GM12878 (cell line): ENCODE measurements around the gene CSF3. TPM values are rescaled to one million over a fixed set of nuclear protein-coding genes. Genes with fewer than 3 reads are reported as not detected.

Experiments
- ATAC-seq: fragments of 200-7000 bp; cut with Tn5 transposase; 3 replicates; pipeline ENCODE4 v1.9.1; 2020; ENCODE audit warnings: mild to moderate bottlenecking, moderate library complexity
- BruUV-seq: library from RNA; stranded (reverse); fragments of 400-500 nt; replicated peaks from 2 replicates; lab custom pipeline; 2021; lab: Mats Ljungman, UMichigan
- CTCF ChIA-PET: fragments of 300-600 bp; sonication (Branson Sonifier 250); formaldehyde crosslinking; extraction: SDS; loops from one replicate; lab custom pipeline; 2021; ENCODE audit warnings: inconsistent platforms; lab: Yijun Ruan, JAX
- POLR2A ChIA-PET: fragments of 350-600 bp; formaldehyde crosslinking; extraction: SDS; loops from one replicate; lab custom pipeline; 2021; ENCODE audit warnings: inconsistent platforms; lab: Charles Lee
- RAD21 ChIA-PET: fragments of 300-600 bp; sonication (Branson Sonifier 250); formaldehyde crosslinking; loops from one replicate; lab custom pipeline; 2023; ENCODE audit warnings: antibody characterized with exemption; ENCODE audit not compliant: unreplicated experiment; lab: Charles Lee
- SMC1A ChIA-PET: fragments of 300-600 bp; sonication (Branson Sonifier 250); formaldehyde crosslinking; loops from one replicate; lab custom pipeline; 2023; ENCODE audit not compliant: unreplicated experiment, uncharacterized antibody; lab: Charles Lee
- DNase-seq: peaks from one replicate; pipeline ENCODE4 v3.0.0-alpha.2; 2011; ENCODE audit warnings: low read depth, low spot score
- FAIRE-seq: peaks from 3 replicates; lab custom pipeline; 2011; peaks lifted over from hg19 to GRCh38; lab: Jason Lieb, UNC
- H2AFZ ChIP-seq: 2 replicates; pipeline ENCODE4 v1.6.0; 2011; ENCODE audit warnings: low read depth, low read length, control low read depth; ENCODE audit not compliant: control insufficient read depth
- H3K27ac ChIP-seq: 2 replicates; pipeline ENCODE4 v1.5.1; 2011; ENCODE audit warnings: control low read depth; ENCODE audit not compliant: control insufficient read depth, insufficient read depth
- H3K27me3 ChIP-seq, 2 experiments: replicated peaks in 1 of 2; 2 replicates each; pipeline versions ENCODE4 v1.6.0 to v1.6.1; 2011; ENCODE audit warnings: low read length in 1 of 2; ENCODE audit not compliant: control insufficient read depth in 2 of 2, insufficient read depth in 2 of 2
- H3K36me3 ChIP-seq, 2 experiments: 2 replicates each; pipeline ENCODE4 v1.5.1; 2011; ENCODE audit warnings: low read length in 1 of 2; ENCODE audit not compliant: control insufficient read depth in 2 of 2, insufficient read depth in 2 of 2
- H3K4me1 ChIP-seq: 2 replicates; pipeline ENCODE4 v1.6.1; 2011; ENCODE audit warnings: mild to moderate bottlenecking, low read length, moderate library complexity, mixed read lengths; ENCODE audit not compliant: control insufficient read depth, insufficient read depth
- H3K4me2 ChIP-seq: 2 replicates; pipeline ENCODE4 v1.6.0; 2011; ENCODE audit warnings: control low read depth; ENCODE audit not compliant: control insufficient read depth, insufficient read depth
- H3K4me3 ChIP-seq: fragments of 200-600 bp; sonication (generic); 2 replicates; pipeline ENCODE4 v1.5.1; 2016
- H3K79me2 ChIP-seq: 2 replicates; pipeline ENCODE4 v1.6.0; 2011; ENCODE audit warnings: low read length; ENCODE audit not compliant: control insufficient read depth, insufficient read depth
- H3K9ac ChIP-seq: 2 replicates; pipeline ENCODE4 v1.8.0; 2011; ENCODE audit warnings: low read length, control low read depth, mixed read lengths; ENCODE audit not compliant: control insufficient read depth, insufficient read depth
- H3K9me3 ChIP-seq: replicated peaks from 3 replicates; pipeline ENCODE4 v1.5.1; 2011; ENCODE audit warnings: mild to moderate bottlenecking, low read length; ENCODE audit not compliant: control insufficient read depth, insufficient read depth
- H4K20me1 ChIP-seq: 2 replicates; pipeline ENCODE4 v1.6.0; 2011; ENCODE audit not compliant: control insufficient read depth, insufficient read depth
- IKZF1 ChIP-seq: fragments of 450-650 bp; conservative IDR thresholded peaks from 2 replicates; pipeline ENCODE4 v1.6.1; 2017; ENCODE audit warnings: antibody characterized with exemption, mild to moderate bottlenecking
- JUND ChIP-seq: IDR thresholded peaks from 2 replicates; pipeline ENCODE4 v1.6.1; 2012; ENCODE audit warnings: low read depth, mild to moderate bottlenecking, low read length, improper control_type of control experiment, moderate library complexity
- NRF1 ChIP-seq: conservative IDR thresholded peaks from 2 replicates; pipeline ENCODE4 v1.6.1; 2011; ENCODE audit warnings: mild to moderate bottlenecking, low read depth, low read length, improper control_type of control experiment
- SMAD5 ChIP-seq: IDR thresholded peaks from 2 replicates; pipeline ENCODE4 v1.6.1; 2016; ENCODE audit warnings: antibody characterized with exemption, low read depth
- SPI1 ChIP-seq: IDR thresholded peaks from 2 replicates; pipeline ENCODE4 v1.6.1; 2011; ENCODE audit warnings: low read depth, mild to moderate bottlenecking, low read length, moderate library complexity, borderline replicate concordance; ENCODE audit not compliant: insufficient read depth
- SREBF2 ChIP-seq: IDR thresholded peaks from 2 replicates; pipeline ENCODE4 v1.6.1; 2012; ENCODE audit warnings: mild to moderate bottlenecking, low read length
- STAT3 ChIP-seq: IDR thresholded peaks from 2 replicates; pipeline ENCODE4 v1.6.1; 2011; ENCODE audit warnings: low read depth, low read length, improper control_type of control experiment
- WGBS: methylation state at CpG from one replicate; pipeline ENCODE4 v1.1.6; 2016; ENCODE audit warnings: low lambda C conversion rate; ENCODE audit not compliant: insufficient replicate concordance, insufficient coverage; ENCODE audit errors: missing lambda C conversion rate; 5-methylcytosine and 5-hydroxymethylcytosine counted together
- in situ Hi-C: fragments of 300-500 bp; cut with MboI; formaldehyde crosslinking; loops from 9 replicates; pipeline ENCODE4 v1.14.3; 2018; ENCODE audit warnings: mixed read lengths
- intact Hi-C: fragments of 100-400 bp; cut with micrococcal nuclease; formaldehyde crosslinking; loops from one replicate; pipeline ENCODE4 v1.14.2; 2022; ENCODE audit not compliant: unreplicated experiment
- polyA plus RNA-seq, 11 experiments: library from polyadenylated mRNA; depleted of rRNA in 4 of 11; unstranded in 6 of 11; stranded (reverse) in 5 of 11; fragments of >200 nt; fragmentation: Nextera tagmentation in 4 of 11; fragmentation: Illumina TruSeq in 1 of 11; extraction: Ambion mirVana in 4 of 11; extraction: Trizol in 1 of 11; gene quantifications; 1 replicate in 1 of 11; 2 replicates in 10 of 11; pipeline versions ENCODE4 v1.2.1 to v1.2.3, GENCODE V29; 2011 to 2016; ENCODE audit warnings: inconsistent platforms in 2 of 11, missing spikeins in 2 of 11, low read depth in 1 of 11
- total RNA-seq, 4 experiments: library from RNA; depleted of rRNA in 3 of 4; stranded (reverse); fragments of >200 nt in 3 of 4; fragmentation: Illumina TruSeq in 1 of 4; extraction: Trizol in 1 of 4; gene quantifications; 2 replicates each; pipeline versions ENCODE4 v1.2.1 to v1.2.3, GENCODE V29; 2013 to 2021
- TF ChIP-seq, protein P1 (sequence below): IDR thresholded peaks from 2 replicates; pipeline ENCODE4 v1.6.1; 2011; ENCODE audit warnings: borderline replicate concordance, low read depth, mild to moderate bottlenecking, moderate library complexity, mixed read lengths, low read length; ENCODE audit not compliant: insufficient read depth; ENCODE audit errors: extremely low read length
- TF ChIP-seq, protein P2 (sequence below): fragments of 450-650 bp; formaldehyde crosslinking; IDR thresholded peaks from 2 replicates; pipeline ENCODE4 v1.4.0; 2022; ENCODE audit warnings: mild to moderate bottlenecking, moderate library complexity
- TF ChIP-seq, protein P3 (sequence below): IDR thresholded peaks from 2 replicates; pipeline ENCODE4 v1.6.1; 2011; ENCODE audit warnings: mild to moderate bottlenecking, low read depth, low read length, moderate library complexity; ENCODE audit not compliant: insufficient replicate concordance

The CSF3 gene
- total and polyA plus RNA-seq, 10 of the 15 experiments (the other 5 are each of a cell fraction or from before 2014, with no cell fraction given) = 0.09 to 0.28 (median 0.12) TPM; not detected in 5

DNA sequence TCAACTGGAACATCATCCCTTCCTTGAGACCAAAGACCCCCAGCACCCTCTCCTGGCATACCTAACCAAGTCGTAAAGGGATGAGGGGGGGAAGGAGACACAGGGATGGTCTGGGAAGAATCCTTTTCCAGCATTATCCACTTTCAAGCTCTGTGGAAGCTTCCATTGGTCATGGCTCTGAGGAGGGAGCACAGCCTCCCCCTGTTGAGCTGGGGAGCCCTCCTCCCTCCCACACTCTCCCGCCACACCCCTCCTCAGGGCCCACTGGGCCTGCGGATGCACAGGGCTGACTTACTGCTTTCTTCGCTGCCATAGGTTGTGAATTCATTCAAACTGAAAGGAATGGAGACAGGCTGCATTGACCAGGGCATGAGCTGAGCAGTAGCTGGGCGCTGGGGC lies 12.4 kb downstream of the CSF3 start:
- CTCF ChIA-PET = interaction anchor here (0.6 to 3.1 kb wide), 29 partner anchors 9 to 483 kb away, joined by 3 to 31 read pairs (median 6); partner anchors contain the start of genes CSF3, MED24, THRA and WIPF2
- ATAC-seq = peak; percentile 29; the same call in 2 of the 3 replicates
- H3K27me3 ChIP-seq = no peaks in the 10 kb centered on the region
- H3K36me3 ChIP-seq = peaks cover 19 to 20% of the 10 kb centered on the region in 2 experiments; a peak in 3 of 4 replicates
- H3K27ac ChIP-seq = no peak overlapping the region
- RAD21 ChIA-PET = interaction anchor here (0.9 to 2.1 kb wide), 11 partner anchors 14 to 406 kb away, joined by 3 to 12 read pairs (median 5); no protein-coding TSS in a partner anchor
- no peak overlapping the region for H2AFZ ChIP-seq
- no peak overlapping the region for H3K4me3 ChIP-seq
- TF ChIP-seq JUND = no peak
- no peak for TF ChIP-seq SPI1
- no peaks in the 10 kb centered on the region for H4K20me1 ChIP-seq
- H3K9me3 ChIP-seq = no peaks in the 10 kb centered on the region
- no peak for FAIRE-seq
- intact Hi-C loops = loop anchor here (5.0 kb wide), 1 partner anchor 405 kb away; no protein-coding TSS in a partner anchor
- H3K9ac ChIP-seq = no peak overlapping the region
- in situ Hi-C loops = no loop called here
- H3K79me2 ChIP-seq = no peaks in the 10 kb centered on the region
- SMC1A ChIA-PET = interaction anchor here (0.7 to 2.3 kb wide), 8 partner anchors 12 to 156 kb away, joined by 3 to 12 read pairs (median 4); partner anchors contain the start of gene CSF3
- WGBS = 43% methylated on average over 5 of the region's 5 CpGs
- BruUV-seq = no TSS peak
- no peak overlapping the region for H3K4me2 ChIP-seq
- POLR2A ChIA-PET = interaction anchor here (1.2 kb wide), 1 partner anchor 13 kb away, joined by 4 read pairs; the partner anchor contains the start of gene CSF3
- no peaks in the 10 kb centered on the region for H3K4me1 ChIP-seq
- DNase-seq = no peak

DNA sequence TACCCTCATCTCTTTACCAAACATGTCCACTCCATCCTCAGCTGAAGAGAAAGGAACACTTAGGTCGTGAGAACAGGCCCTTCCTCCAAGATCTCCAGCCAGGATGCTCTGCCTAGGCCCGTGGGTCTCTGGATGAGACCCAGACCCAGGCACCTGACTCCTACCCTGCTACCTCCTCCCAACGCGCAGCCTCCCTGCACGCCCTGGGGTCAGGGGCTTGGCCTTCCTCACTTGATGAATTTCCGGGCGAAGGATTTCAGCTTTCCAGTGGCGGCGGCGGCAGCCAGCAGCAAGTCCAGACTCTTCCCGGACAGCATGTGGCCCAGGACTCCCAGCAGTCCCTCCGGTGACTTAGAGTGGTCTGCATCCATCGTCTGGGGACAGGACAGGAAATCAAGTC lies 13.4 kb downstream of the CSF3 start:
- POLR2A ChIA-PET = interaction anchor here (0.7 kb wide), 1 partner anchor 140 kb away, joined by 3 read pairs; no protein-coding TSS in a partner anchor
- Histone ChIP-seq H3K27ac (no peak overlapping the region), H3K9ac (no peak overlapping the region), H3K4me2 (no peak overlapping the region), H4K20me1 (no peaks in the 10 kb centered on the region)
- intact Hi-C loops = loop anchor here (5.0 kb wide), 1 partner anchor 406 kb away; no protein-coding TSS in a partner anchor
- SMC1A ChIA-PET = interaction anchor here (1.5 kb wide), 1 partner anchor 84 kb away, joined by 12 read pairs; no protein-coding TSS in a partner anchor
- no peak for ATAC-seq
- no TSS peak for BruUV-seq
- TF ChIP-seq SREBF2 (no peak), STAT3 (no peak), SMAD5 (no peak), NRF1 (no peak), IKZF1 (no peak)
- TF ChIP-seq, protein P1, sequence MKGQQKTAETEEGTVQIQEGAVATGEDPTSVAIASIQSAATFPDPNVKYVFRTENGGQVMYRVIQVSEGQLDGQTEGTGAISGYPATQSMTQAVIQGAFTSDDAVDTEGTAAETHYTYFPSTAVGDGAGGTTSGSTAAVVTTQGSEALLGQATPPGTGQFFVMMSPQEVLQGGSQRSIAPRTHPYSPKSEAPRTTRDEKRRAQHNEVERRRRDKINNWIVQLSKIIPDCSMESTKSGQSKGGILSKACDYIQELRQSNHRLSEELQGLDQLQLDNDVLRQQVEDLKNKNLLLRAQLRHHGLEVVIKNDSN = no peak
- TF ChIP-seq, protein P2, sequence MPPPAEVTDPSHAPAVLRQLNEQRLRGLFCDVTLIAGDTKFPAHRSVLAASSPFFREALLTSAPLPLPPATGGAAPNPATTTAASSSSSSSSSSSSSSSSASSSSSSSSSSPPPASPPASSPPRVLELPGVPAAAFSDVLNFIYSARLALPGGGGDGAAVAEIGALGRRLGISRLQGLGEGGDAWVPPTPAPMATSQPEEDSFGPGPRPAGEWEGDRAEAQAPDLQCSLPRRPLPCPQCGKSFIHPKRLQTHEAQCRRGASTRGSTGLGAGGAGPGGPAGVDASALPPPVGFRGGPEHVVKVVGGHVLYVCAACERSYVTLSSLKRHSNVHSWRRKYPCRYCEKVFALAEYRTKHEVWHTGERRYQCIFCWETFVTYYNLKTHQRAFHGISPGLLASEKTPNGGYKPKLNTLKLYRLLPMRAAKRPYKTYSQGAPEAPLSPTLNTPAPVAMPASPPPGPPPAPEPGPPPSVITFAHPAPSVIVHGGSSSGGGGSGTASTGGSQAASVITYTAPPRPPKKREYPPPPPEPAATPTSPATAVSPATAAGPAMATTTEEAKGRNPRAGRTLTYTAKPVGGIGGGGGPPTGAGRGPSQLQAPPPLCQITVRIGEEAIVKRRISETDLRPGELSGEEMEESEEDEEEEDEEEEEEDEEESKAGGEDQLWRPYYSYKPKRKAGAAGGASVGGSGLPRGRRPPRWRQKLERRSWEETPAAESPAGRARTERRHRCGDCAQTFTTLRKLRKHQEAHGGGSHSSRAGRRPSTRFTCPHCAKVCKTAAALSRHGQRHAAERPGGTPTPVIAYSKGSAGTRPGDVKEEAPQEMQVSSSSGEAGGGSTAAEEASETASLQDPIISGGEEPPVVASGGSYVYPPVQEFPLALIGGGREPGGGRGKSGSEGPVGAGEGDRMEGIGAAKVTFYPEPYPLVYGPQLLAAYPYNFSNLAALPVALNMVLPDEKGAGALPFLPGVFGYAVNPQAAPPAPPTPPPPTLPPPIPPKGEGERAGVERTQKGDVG (CRISPR knock-in tag) = no peak
- TF ChIP-seq, protein P3, sequence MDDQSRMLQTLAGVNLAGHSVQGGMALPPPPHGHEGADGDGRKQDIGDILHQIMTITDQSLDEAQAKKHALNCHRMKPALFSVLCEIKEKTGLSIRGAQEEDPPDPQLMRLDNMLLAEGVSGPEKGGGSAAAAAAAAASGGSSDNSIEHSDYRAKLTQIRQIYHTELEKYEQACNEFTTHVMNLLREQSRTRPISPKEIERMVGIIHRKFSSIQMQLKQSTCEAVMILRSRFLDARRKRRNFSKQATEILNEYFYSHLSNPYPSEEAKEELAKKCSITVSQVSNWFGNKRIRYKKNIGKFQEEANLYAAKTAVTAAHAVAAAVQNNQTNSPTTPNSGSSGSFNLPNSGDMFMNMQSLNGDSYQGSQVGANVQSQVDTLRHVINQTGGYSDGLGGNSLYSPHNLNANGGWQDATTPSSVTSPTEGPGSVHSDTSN = no peak
- TF ChIP-seq, all 136 proteins: peak for 0
- H3K79me2 ChIP-seq = no peaks in the 10 kb centered on the region
- H3K27me3 ChIP-seq = no peaks in the 10 kb centered on the region
- DNase-seq = no peak
- no peaks in the 10 kb centered on the region for H3K9me3 ChIP-seq
- in situ Hi-C loops = no loop called here
- H3K4me1 ChIP-seq = no peaks in the 10 kb centered on the region
- ChIA-PET CTCF (interaction anchor here (1.1 to 3.0 kb wide), 10 partner anchors 10 to 406 kb away, joined by 3 to 22 read pairs (median 7); partner anchors contain the start of gene WIPF2), RAD21 (interaction anchor here (1.2 to 2.1 kb wide), 4 partner anchors 15 to 352 kb away, joined by 3 to 9 read pairs (median 5); no protein-coding TSS in a partner anchor)
- H2AFZ ChIP-seq = no peak overlapping the region
- FAIRE-seq = no peak
- no peak overlapping the region for H3K4me3 ChIP-seq
- peaks cover 19 to 25% of the 10 kb centered on the region in 2 experiments; a peak in 3 of 4 replicates for H3K36me3 ChIP-seq
- WGBS = 92% methylated on average over 13 of the region's 13 CpGs
